HPDE6-E6E7 (cell line): Measurements from ENCODE around the gene WDR46.
A peak's percentile ranks its signal among the peaks of the same experiment; 100 is the strongest.
"Not testable (repeated sequence)": the region's sequence is repeated elsewhere in the genome, so short reads cannot be mapped to it uniquely, and the experiment has no call there.

ENCODE experiments used
- DNase-seq: peaks from one replicate; pipeline ENCODE4 v3.0.0; 2011; ENCODE audit warnings: missing footprints; ENCODE audit errors: extremely low spot score

The WDR46 gene

DNA sequence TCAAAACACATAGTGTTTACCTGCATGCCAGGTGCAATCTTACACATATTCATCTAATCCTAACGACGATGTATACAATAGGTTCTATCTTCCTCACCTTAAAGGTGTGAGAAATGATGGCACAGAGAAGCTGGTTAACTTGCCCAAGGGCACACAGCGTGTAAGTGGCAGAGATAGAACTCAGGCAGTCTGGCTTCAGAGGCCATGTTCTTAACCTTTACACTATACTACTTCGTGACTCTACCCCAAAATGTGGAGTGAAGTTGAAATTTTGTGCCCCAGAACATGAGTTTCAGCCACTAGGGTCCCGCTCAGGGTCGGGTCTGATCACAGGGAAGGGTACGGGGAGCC is 17.9 kb downstream of the WDR46 start:
- no peak for DNase-seq

DNA sequence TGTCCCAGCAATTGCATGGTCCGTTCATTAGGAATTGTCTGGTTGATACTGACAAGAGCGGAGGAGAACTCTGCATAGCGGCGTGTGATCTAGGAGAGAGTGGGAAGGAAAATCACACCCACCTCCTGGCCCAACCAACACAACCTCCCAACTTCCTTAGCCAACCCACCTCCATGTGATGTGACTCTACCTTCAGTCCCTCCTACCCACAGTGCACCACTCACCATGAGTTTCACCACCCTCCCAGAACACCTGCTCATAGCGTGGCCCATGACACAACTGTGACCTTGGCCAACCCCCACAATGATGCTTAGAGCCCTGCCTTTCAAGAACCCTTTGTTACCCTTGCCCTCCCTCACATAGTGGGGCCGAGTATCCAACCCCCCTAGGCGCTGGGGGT is 25.0 kb downstream of the WDR46 start:
- no peak for DNase-seq

DNA sequence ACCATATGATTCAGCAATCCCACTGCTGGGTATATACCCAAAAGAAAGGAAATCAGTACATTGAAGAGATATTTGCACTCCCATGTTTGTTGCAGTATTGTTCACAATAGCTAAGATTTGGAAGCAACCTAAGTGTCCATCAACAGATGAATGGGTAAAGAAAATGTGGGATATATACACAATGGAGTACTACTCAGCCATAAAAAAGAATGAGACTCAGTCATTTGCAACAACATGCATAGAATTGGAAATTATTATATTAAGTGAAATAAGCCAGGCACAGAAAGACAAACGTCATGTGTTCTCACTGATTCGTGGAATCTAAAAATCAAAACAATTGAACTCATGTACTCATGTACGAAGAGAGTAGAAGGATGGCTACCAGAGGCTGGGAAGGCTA is 26.5 kb downstream of the WDR46 start:
- DNase-seq, result not testable (repeated sequence)

DNA sequence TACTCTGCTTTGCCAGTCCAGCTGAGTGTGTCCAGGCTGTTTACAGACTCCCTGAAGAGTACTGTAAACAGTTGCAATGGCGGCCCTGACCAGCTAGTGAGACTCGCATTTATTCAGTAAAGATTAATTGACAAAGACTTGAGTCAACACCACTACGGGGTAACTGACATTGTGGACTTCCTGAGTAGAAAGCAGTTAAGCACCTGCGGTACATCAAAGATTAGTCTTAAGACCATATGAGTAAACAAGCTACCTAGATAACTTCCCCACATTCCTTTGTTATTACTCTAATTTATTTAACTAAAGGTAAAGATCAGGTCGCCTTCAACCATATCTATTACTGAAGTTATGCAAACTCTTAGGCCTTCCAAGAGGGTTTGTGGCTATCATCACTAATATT is 30.0 kb downstream of the WDR46 start:
- DNase-seq, result no peak

DNA sequence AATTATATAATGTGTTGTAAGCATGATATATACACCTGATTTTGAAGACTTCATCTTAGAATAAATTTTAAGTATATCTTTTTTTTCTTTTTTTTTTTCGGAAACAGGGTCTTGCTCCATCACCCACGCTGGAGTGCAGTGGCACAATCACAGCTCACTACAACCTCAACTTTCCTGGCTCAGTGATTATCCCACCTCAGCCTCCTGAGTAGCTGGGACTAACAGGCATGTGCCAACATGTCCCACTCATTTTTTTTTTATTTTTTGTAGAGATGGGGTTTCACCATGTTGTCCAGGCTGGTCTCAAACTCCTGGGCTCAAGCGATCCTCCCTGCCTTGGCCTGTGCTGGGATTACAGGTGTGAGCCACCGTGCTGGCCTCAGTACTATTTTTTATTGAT is 34.4 kb downstream of the WDR46 start:
- DNase-seq, result no peak

DNA sequence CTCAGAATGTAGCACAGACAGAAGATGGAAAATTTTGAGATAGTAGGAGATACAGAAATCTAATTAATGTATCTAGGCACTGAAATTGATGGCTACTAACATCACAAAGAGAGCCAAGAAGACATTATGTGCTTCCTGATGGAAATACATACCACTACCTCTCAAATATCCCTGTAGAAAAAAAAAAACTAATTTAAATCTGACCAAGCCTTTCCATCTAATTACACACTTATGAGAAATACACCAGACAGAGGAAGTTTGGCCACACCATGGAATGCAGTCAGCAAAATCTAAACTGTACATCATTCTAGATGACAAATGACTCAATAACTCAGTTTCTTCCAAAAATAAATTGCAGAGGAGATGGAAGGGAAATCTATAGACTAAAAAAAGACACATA is 36.3 kb downstream of the WDR46 start:
- no peak for DNase-seq

DNA sequence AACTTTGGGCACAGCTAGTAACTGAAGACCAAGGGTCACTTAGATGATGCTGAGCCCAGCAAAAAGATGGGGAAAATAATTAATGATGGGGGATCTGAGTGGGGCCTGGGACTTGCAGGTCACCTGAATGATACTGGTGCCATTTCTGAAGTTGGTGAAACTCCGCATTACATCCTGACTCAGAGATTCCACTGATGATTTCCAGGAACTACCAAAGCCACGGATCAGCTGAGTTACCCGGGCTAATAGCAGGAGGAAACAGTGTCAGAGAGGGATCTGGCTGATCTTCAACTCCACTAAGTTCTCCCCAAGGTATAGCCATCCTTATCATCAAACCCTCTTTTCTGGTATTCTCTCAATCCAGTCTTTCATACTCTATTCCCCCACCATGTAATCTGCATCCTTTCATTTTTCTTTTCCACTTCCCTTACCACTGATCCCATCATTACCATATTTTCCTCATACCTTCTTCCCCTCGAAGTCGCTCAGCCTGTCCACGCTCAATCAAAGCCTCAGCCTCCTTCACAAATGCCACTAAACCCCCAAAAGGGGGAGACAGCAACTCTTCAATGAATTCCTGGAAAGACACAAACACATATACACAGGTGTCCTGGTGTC is 37.5 kb downstream of the WDR46 start:
- no peak for DNase-seq

DNA sequence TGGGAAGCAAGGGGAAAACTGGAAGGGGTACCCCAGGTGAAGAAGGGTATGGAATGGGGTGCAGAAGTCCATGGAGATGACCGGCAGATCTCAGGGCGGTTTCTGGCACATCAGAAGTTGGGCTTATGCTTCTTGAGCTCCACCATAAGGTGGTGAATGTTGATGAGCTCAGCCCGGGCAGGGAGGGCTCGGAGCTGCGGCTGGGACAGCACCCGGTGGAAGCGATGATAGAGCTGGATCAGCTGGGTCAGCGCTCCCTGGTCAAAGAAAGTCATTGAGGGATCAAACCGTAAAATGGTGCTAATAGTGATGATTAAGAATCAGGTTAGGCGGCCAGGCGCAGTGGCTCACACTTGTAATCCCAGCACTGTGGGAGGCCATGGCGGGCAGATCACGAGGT is 38.3 kb downstream of the WDR46 start:
- DNase-seq, result no peak

DNA sequence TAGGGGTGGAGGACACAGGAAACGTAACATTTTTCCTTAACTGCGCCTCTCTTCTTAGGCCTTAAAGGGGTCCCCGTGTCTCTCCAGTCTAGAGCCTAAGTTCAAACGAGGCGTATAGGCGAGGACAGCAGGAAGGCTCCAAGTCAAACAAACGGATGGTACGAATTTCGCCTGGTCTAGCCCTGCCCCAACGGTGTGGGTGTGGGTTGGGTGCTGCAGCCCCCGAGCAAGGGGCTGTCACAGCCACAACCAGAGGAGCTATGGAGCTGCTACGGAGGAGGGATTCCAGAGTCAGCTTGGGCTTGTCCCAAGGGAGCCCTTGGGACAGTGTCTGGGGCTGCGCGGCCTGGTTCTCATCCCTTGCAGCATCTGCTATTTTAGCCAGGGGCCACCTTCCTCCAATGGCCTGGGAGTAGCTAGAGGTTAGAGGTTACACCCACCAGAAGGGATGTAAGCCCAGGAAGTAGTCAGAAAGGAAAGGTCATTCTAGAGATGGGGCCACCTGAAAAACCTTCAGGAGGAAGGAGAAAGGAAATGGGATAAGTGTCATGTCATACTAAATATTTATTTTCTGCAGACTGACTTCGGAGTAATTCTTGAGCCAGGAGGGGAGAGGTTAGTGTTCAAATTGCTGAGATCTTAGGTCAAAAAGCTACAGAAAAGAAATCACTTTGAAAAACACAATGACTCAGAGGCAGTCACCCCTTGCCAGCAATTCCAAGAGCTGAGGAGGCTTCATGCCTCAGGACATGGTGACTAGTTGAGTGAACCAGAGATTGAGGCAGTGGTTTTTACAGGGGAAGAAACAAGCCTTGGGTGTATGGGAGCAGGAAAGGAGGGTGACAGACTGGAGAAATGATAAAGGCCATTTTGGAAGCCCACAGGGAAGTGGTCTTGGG is 39.1 kb downstream of the WDR46 start:
- no peak for DNase-seq

DNA sequence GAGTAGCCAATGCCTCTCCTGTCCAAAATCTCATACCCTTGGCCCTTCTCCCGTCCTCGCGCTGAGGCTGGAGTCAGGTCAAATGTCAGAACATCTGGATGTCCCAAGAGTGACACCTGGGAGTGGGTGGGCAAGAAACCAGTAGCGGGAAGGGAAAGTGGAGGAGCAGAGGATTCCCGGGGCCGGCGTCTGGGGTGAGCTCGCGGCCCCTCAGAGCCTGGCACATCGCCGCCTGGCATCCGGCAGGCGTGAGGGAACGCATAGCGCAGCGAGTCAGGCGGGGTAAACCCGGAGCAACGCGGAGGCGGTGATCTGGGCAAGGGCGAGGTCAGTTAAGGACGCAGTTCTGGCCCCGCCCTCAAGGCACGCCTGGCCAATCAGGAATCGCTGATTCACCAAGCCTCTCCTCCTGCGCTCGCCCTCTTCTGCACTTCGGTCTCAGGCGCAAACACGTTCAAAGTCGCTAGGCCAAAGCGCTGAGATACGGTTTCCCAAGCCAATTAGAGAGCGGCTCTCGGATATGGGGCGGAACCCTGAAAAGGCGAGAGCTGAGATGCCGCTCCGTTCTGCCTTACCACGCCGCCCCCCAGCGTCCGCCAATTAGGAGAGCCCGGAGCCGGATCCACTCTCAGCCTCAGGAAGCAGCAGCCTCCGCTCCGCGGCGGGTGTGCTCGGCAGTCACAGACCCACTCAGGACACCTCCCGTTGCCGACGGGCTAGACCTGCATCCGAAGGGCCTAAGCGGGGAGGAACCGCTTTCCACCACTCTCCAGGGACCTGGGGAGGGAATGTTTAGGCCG is 39.9 kb downstream of the WDR46 start:
- DNase-seq, result peak; percentile 85

DNA sequence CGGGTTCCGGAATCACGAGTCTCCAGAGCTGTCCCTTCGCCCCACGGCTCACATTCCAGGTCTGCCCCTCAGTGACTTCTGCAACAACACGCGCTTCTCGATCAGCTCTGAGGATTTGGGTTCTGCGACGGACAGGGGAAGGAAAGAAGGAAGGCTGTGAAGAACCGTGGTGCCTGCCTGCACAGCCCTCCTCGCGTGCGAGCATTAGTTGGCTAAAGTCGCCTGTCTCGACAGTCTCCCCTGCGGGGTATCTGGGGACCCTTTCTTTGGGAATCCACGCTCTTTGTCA is 40.5 kb downstream of the WDR46 start:
- no peak for DNase-seq

DNA sequence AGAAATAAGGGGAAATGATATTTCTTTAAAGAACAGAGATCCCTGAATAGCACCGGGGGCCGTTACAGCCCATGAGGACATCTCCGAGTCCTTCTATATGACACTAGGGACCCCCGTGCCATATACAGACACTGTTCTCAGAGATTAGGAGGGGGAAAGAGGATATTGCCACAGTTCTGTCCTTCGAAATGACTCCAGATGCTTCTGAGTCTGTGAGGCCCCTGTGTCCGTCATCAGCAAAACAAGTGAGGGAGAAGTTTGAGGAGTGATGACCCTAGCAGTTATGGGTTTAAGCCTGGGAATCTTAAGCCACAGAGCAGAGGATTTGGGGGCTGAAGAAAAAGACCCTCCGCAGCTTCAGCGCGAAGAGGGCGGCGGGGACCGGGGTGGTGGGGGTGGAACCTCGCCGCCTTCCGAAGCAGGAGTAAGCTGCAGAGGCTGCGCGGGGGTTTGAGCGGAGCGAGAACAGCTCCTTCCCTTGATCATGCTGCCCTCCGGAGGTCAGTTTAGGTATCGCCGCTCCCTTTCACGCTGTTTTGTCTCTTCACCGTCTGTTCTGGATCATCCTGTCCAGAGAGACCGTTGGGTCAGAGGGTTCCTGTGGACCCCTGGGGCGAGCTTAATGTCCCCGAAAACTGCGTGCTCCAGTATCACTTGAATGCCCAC is 40.9 kb downstream of the WDR46 start:
- peak; percentile 60 for DNase-seq

DNA sequence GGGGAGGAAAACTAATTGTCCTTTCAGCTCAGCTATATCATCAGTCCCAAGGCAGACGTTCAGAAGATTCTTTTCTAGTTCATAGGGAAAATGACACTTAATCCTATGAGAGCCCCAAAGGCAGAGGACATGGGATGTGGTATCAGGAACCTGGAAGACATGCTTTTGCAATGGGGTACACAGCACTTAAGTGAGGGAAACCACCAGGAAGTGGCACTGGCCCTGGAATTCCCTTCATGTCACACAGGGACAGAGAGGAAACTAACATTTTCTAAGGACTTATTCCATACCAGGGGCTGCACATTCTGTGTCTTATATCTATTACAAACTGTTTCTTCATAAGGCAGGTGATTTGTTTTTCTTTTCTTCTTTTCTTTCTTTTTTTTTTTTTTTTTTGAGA is 45.6 kb downstream of the WDR46 start:
- DNase-seq, result no peak

DNA sequence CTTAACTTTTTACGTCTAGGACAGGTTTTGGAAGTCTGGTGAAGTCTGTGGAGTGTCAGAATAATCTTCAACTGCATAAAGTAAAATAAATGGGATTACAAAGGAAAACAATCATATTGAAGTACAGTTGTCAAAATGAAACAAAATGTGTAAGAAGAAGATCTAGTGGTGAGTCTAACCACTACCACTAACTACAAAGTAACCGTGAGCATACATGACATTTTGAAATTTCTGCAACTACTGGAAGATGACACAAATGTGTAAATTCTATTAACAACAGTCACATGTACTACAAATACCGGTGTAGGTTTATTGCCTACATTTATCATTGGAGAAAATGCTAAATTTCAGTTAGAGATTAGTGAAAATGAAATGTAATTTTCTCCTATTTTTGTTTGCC is 47.1 kb downstream of the WDR46 start:
- no peak for DNase-seq

DNA sequence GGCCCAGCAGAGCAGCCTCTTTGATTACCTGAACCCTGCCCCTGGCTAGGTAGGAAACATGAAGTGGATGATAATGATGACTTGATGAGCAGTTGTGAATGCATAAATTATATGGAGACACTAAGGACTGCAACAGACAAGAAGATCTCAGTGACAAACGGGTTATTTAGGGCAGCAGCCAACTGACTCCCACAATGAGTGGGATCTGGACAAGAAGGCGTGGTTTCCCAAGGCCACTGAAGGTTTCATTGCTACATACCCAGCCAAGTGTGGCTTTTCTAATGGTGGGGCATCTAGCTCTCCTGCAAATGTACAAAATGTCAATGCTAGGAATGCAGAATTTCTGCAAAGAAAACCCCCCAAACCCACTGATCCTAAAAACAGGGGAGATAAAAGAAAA is 51.3 kb downstream of the WDR46 start:
- DNase-seq, result no peak

DNA sequence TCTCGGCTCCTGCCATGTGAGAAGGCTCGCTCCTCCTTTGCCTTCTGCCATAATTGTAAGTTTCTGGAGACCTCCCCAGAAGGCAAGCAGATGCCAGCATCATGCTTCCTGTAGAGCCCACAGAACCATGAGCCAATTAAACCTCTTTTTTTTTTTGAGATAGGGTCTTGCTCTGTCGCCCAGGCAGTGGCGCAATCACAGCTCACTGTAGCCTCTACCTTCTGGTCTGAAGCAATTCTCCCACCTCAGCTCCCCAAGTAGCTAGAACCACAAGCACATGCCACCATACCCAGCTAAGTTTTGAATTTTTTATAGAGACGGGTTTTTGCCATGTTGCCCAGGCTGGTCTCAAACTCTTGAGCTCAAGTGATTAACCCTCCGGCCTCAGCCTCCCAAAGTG is 52.2 kb downstream of the WDR46 start:
- no peak for DNase-seq

DNA sequence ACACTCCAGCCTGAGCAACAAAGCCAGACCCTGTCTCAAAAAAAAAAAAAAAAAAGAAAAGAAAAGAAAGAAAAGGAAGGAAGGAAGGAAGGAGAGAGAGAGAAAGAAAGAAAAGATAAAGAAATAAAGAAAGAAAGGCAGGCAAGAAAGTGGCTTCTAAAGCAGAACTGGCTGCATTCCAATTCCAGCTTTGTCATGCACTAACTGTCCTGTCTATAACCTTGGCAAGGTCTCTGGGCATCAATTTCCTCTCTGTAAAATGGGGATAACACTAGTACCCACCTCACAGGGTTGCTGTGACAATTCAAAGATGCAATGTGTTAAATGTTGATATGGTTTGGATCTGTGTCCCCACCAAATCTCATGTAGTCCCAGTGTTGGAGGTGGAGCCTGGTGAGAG is 52.7 kb downstream of the WDR46 start:
- DNase-seq, result no peak

DNA sequence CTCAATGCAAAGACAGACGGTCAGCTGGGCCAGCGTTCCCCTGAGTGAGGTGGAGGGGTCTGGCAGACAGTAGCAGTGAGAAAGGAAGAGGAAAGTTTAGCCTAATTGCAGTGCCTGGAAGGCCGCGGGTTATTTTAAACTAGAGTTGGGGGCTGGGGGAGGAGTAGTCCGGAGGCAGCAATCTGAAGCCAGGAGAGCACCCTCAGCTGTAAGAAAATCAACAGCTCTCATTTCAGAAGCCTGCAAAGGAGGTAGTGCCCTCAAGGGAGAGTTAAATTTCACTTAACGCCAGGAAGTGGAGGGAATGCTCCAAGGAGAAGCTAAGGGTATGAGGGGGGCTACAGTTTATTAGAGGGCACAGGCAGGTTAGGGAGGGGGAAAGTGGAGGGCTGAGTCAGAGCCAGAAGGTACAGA is 53.8 kb downstream of the WDR46 start:
- no peak for DNase-seq
